Stimulated activated naive CD4-positive, alpha-beta T cell treated with Interleukin-2 at 50 U/mL for 16 hours (primary cell): Measurements from ENCODE around the gene RIPOR3.
"Not testable (repeated sequence)": the region's sequence is repeated elsewhere in the genome, so short reads cannot be mapped to it uniquely, and the experiment has no call there.

Experiments used
- DNase-seq: peaks from one replicate; lab custom pipeline; 2025; lab: John Stamatoyannopoulos, UW

RIPOR3 gene

DNA sequence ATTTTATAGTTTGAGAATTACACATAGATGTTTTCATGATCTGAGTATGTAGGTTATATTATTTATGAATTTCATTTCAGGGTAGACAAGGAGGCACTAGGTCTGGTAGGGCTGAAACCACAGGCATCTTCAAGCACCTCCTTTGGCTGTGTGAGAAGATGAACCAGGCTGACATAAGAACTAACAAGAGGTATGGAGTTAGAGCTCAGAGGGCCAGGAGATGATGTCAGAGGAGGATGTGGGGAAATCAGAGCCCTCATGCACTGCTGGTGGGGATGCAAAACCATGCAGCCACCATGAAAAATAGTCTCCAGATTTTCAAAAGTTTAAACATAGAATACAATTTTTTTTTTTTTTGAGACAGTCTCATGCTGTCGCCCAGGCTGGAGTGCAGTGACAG lies 13.6 kb upstream of the RIPOR3 start:
- DNase-seq, result no peak

DNA sequence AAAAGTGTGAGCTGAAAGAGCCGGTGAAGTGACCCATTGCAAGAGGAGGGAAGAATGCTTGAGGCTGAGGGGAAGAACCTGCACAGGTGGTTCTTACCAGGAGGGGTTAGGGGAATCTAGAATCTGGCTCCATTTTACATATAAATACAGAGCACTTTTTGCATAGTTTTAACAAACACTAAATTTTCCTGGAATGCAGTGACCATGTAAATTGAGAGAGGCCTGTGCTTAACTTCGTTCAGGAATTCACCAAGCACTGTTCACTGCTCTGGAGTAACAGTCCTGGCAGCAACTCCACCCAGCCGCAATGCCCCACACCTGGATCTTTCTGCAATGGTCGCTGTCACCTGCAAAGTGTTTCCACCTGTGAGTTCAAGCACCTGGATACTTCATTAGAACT lies 13.2 kb upstream of the RIPOR3 start:
- no peak for DNase-seq

DNA sequence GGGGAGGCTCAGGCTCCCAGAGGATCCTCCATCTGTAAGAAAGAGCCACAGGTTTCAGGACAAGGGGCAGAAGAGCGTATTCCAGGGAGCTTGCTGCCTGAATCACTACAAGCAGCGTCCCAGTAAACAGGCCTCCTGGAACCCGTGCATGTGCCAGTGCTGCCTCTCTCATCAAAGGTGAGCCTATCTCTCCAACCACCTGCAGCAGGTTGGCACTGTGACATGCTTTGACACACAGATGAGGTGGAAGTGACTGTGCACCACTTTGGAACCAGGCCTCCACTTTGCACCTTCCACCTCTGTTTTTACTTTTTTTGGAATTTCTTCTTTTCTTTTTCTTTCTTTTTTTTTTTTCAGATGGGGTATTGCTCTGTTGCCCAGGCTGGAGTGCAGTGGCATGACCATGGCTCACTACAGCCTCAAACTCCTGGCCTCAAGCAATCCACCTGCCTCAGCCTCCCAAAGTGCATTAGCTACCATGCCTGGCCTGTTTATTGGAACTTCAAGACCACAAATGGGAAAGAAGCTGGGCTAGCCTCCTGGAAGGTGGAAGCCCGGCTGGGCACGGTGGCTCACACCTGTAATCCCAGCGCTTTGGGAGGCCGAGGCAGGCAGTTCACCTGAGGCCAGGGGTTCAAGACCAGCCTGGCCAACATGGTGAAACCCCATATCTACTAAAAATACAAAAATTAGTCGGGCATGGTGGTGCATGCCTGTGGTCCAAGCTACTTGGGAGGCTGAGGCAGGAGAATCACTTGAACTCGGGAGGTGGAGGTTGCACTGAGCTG lies 12.5 kb upstream of the RIPOR3 start:
- DNase-seq, result not testable (repeated sequence)

DNA sequence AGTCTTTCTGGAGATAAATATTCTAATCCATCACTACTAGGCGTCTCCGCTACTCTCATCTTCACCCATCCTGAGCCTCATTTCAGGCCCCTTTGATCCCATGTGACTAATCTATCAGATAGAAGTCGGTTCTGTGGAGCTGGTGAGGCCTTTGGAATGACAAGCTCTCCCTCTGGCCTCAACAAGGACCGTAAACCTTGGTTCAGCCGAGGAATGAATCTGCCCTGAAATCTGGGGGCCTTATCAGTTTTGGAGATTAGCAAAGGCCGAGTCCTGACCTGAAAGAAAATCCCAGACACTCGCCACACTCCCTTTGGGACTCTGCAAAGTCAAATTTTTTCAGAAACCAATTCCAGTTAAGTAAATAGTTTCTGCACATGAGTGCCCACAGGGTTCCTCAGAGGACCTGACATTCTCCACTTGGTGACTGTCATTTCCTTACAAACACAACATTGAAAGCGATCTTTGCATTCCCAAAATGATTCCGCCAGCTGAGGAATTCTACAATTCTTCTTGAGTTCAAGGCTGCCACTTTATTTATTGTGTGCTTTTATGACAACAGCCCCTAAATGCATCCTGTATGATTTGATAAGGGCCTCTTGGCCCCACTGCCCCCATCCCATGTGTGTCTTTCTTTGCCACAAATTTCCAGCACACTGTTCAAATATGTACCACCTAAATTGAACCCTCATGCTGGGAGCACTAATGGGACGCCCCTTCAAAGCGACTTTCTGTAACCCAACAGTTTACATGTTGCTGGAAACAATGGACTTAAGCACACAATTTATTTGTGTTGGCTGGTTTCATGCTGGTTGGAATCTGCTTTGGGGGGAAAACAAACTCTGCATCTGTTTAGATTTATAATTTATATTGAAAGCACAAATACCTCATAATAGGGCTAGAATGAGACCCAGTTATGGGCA lies 10.0 kb upstream of the RIPOR3 start:
- no peak for DNase-seq

DNA sequence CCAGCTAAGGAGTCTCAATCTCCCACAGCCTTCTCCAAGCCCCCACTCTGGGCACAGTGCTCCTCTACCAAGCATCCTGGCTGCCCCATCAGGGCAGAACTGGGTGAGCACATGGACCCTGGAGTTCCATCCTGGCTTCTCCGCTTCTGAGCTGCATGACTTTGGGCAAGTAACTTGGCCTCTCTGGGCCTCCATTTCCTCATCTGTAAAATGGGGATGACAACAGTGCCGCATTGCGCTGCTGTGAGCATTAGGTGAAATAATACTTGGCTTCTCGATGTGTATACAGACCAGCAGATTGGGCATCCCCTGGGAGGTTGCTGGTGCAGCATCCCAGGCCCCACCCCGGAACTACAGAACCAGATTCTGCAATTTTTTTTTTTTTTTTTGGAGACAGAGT lies 8.3 kb upstream of the RIPOR3 start:
- no peak for DNase-seq

DNA sequence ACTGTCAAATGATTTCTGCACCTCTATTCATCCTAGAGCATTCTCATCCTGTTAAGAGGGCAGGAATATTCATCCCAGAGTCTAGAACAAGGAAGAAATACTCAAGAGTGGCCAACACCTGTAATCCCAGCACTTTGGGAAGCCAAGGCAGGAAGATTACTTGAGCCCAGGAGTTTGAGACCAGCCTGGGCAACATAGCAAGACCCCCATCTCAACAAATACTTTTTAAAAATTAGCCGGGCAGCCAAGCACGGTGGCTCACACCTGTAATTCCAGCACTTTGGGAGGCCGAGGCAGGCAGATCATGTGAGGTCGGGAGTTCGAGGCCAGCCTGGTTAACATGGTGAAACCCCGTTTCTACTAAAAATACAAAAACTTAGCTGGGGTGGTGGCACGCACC lies 6.9 kb upstream of the RIPOR3 start:
- DNase-seq, result not testable (repeated sequence)

DNA sequence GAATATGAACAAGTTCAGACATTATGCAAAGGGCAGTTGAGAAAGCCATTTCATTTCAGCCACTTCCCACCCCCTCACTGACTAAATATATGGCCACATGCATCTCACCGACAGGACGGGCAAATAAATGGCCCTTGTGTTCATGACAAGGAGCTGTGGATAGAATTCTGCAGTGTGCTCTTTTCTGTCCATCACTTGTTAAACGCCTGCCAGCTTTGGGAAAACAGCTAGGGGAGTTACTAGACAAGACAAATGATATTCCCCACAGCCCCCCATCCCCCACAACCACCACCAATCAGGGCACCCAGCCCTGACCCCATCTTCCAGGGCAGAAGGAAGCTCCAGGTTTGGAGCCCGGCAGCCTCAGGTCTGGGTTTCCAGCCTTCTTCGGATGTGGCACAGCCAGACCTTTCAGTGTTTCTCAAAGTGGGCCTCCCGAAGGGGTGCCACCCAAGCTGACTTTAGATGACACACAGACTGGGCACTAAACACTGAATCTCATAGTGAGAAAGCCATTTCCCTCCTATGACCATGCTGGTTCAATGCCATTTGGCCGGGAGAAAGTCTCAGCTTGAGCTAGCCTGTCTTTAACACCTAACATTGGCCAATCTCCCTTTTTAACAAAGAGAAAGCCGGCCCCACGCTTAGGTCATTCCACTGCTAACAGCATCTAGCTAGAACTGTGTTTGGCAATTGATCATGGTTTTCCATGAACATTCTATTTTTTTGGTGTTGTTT lies 4.0 kb upstream of the RIPOR3 start:
- no peak for DNase-seq

DNA sequence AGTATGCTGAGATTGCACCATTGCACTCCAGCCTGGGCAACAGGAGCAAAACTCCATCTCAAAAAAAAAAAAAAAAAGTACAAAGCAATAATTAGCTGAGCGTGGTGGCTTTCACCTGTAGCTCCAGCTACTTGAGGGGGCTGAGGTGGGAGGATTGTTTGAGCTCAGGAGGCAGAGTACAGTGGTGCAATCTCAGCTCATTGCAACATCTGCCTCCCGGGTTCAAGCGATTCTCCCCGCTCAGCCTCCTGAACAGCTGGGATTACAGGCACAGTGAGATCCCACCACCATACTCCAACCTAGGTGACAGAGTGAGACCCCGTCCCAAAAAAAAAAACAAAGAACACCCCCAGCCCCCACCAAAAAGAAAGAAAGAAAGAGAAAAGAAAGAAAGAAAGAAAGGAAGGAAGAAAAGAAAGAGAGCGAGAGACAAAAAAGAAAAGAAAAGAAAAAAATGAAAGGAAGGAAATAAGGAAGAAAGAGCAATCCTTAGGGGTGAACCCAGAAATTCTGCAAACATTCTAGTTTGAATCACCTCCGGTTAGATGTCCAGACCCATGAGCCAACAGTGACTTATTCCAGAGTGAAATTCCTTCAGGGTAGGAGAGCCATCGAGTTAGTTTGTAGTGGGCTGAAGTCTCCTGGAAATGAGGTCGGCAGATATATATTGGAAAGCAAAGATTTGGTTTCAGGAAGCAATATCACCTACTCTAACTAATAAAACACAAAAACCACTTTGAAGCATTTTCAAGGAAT lies 3.2 kb upstream of the RIPOR3 start:
- no peak for DNase-seq

DNA sequence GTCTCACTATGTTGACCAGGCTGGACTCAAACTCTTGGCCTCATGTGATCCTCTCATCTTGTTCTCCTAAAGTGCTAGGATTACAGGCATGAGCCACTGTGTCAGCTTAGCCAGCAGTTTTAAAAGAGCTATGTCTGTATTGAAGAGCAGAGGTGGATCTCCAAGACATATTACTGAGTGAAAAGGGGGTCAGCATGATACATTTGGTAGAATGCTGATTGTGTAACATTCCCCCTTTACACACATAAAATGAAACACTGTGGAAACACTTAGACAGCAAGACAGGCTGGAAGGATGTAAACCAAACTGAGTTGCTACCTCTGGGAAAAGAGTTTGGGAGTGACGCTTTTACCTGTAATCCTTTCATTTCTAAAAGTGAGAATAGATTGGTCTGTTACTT lies 1.7 kb upstream of the RIPOR3 start:
- no peak for DNase-seq

DNA sequence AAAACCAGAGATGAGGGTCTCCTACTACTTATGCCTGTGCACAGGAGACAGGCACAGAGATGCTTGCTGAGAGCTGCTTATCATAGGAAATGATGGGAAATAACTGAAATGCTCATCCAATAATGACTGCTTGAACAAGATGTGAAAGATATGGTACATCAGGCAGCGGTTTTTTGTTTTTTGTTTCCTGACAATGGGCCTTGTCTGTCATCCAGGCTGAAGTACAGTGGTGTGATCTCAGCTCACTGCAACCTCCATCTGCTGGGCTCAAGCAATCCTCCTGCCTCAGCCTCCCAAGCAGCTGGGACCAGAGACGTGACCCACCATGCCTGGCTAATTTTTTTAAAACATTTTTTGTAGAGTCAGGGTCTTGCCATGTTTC lies 1.2 kb upstream of the RIPOR3 start:
- DNase-seq, result no peak

DNA sequence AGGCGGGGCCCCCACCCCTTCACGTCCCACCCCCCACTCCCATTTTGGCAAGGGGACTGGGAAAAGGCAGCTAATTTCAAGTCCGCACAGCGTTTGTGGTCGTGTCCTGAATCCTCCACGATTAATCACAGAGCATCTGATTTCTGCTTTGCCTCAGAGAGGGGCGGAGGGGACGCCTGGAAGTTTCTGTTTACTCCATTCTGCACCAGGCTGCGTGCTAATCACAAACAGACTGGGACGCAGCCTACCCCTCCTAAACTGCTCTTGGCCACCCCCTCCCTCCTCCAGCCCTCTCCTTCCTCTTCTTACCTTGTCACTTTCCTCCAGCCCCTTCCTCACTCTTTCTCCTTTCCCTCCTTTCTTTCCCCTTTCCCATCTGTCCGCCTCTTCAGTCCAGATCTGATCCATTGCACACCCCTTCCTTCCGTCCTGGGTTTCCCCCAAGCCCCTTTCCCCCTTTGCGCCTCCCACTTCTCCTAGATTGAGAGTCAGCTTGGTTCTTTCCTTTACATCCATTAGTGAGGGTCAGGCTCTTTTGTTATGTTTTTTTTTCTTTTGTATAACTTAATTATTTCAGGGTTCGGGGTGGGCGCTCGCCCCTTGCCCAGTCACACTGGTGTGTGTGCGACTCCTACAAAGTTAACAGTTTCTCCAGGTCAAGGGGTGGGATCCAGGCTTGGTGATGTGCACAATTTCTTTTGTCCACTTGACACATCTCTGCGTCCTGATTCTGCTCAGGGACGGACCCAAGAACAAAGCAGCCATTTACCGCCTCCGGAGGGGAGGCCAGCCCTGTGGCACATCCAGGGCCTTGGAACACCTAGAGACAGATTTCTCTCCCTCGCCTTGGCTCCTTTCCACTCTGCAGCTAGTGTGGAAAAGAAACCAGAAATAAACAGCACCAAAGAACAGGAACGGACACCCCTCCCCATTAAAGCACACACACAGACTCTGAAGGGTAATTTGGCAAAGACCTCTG lies 520 bp upstream of the RIPOR3 start:
- DNase-seq, result no peak

DNA sequence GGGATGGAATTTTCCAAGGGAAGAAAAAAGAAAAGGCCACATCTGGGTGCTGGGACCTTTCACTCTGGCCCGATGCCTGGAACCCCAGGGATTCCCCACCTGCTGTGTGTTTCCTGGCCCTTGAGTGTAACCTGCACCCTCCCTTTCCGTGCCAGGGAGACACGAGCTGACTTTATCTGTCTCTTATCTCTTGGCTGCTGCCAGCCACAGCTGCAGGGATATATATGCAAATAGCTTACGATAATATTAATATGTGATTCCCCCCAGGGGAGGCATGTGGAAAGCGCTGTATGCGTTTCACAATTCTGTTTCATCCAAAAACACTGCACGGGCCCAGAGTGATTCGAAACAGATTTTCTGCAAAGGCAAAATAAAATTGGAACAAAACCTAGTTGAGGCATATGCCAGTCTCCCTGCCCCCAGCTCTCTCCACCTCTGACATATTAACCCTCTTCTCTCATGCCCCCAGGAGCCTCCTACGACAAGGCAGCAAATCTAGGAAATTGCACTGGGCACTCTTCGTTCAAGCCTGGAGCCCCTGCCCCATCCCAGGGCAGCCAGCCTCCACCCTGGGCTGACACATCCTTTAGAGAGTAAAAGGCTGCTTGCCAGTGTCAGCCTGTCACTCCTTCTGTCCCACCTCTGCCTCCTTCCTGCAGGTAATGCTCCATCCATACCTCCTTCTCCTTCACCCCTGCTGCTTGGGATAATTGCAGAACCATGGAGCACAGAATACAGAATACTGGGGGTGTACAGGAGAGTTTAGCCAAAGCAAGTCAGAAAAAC lies 1.3 kb downstream of the RIPOR3 start:
- DNase-seq, result no peak

DNA sequence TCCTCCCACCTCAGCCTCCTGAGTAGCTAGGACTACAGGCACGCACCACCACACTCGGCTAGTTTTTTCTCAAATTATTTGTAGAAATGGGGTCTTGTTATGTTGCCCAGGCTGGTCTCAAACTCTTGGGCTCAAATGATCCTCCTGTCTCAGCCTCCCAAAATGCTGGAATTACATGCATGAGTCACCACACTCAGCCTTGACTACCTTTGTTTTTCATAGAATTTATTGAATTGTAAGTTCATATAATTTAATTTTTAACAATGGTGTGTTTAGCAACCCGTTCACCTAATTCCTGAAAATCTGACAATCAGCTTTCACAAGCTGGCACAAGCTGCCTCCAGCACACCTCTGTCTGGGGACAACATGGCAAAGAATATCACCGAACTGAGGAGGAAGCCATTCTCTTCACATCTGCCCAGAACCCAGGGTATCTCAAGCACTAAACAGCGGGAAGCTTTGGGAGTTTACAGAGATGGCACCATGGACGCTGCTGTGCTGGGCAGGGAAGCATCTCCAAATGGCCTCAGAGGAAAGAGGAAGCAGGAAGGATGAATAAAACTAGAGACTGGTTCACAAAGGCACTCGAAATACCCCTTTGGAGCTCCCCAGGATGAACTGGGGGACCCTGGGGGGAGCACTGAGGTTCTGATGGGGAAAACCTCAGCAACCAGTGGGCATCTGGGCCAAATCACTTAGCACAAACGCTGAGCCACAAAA lies 2.9 kb downstream of the RIPOR3 start:
- DNase-seq, result no peak

DNA sequence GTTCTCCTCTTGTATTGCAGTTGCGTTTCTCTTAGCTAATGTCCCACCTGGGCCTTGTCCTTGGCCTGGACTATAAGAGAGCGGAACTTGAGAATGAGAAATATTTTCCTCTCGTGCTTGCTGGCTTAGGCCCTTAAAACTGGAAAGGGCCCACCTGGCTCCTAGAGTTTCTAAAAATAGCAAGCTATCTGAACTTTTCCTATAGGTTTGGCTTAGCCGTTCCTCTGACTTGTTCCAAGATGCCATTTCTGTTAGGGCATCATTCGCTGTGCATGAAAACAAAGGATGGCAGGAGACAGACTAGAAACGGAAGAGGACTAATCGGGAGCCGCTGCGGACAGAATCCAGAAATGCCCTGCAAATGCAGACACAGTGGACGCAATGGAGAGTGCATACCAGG lies 4.5 kb downstream of the RIPOR3 start:
- no peak for DNase-seq

DNA sequence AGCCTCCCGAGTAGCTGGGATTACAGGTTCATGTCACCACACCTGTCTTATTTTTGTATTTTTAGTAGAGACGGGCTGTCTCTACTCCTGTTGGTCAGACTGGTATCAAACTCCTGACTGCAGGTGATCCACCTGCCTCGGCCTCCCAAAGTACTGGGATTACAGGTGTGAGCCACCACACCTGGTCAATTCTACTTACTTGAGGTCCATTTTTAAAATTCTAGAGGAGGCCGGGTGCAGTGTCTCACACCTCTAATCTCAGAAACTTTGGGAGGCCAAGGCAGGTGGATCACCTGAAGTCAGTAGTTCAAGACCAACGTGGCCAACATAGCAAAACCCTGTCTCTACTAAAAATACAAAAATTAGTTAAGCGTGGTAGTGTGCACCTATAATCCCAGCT lies 7.8 kb downstream of the RIPOR3 start:
- no peak for DNase-seq

DNA sequence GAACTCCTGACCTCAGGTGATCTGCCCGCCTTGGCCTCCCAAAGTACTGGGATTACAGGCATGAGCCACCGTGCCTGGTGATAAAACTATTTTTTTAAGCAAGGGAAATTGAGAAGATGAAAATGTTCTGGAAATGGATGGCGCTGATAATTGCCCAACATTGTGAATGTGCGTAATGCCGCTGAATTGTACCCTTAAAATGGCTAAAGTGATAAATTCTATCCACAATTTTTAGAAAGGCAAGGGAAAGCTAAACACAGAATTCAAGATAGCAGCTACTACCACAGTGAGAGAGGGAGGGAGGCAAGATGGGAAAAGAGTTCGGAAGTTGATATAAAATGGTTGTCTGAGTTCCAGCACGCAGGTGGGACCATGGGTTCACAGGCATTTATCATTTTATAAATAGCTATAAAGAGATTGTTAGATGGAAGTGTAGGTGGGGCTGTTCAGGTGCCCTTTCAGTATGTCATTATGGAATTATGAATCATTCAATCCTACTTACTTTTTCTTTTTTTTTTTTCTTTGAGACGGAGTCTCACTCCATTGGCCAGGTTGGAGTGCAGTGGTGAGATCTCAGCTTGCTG lies 8.3 kb downstream of the RIPOR3 start:
- no peak for DNase-seq

DNA sequence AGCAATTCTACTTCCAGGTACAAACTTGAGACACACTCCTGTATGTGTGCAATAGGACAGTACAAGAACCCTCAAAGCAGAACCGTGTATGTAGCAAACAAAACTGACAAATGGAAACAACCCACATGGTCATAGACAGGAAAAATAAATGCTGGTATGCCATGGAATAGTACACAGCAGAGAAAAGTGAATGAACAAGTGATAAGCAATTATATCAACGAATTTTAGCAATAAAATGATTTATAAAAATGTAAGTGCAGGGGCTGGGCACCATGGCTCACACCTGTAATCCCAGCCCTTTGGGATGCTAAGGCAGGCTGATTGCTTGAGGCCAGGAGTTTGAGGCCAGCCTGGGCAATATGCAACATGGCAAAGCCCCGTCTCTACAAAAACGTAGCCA lies 9.3 kb downstream of the RIPOR3 start:
- DNase-seq, result no peak

DNA sequence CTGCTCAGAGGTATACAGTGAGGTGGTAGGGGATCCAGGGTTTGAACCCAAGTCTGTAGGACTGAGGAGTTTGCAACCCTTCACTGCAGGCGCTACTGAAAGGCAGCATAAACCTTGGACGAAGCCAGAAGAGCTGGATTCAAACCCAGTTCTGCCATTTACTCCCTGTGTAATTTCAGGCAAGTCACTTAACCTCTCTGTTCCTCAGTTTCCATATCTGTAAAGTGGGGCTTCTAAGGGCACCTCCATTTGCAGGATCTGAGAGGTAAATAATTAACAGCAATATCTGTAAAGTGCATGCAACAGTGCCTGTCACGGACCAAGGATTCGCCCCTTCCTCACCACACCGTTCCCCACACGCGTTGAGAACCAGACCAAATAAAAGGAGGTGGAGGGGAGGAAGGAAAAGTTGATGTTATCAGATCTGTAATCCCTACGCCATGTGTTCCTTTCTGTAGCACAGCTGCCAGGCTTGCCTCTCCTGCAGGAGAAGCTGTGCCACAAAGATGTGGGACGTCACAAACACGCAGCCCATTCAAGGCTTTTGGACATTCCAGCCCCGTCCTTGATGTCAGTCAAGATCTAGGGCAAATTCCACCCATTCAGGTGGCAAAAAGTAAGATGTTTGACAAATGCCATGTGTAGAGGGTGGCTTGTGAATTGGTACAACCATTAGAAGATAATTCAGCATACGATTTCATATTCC lies 9.8 kb downstream of the RIPOR3 start:
- no peak for DNase-seq
